CD4-positive, alpha-beta T cell treated with Interleukin-2 at 100 ng/mL for 4 hours (primary cell): ENCODE results near the gene VANGL2.

ENCODE experiments used
- DNase-seq: peaks from one replicate; pipeline ENCODE4 v3.0.0-alpha.2; 2020; ENCODE audit warnings: low spot score

Gene VANGL2

DNA sequence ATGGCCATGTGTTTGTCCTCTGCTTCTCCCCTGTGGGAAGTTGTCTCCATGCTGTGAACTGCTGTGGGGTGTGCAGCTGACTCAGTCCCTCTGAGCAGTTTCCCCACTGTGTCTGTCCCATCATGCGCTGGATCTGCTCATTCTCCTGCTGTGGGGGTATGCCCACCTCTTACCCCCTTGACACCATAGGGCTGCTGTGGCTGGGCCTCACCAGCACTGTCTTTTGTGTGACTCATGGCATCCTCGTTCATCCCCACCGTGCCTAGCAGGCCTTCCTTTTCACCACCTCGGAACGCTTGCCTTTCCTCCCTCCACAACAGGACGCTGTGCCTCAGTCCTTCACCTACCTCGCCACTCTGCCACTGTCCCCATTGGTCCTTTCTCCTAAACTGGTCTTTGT lies 27.3 kb downstream of the VANGL2 start:
- DNase-seq: no peak

- DNase-seq: no peak
Observed at GRCh38 chr1:160428053-160428452, 27.7 kb downstream of the VANGL2 start.

GRCh38 chr1:160428655-160429054 lies 28.3 kb downstream of the VANGL2 start:
- DNase-seq: peak; percentile 49

- peak; percentile 23 for DNase-seq
Observed at GRCh38 chr1:160429125-160429561, 28.8 kb downstream of the VANGL2 start.

DNA sequence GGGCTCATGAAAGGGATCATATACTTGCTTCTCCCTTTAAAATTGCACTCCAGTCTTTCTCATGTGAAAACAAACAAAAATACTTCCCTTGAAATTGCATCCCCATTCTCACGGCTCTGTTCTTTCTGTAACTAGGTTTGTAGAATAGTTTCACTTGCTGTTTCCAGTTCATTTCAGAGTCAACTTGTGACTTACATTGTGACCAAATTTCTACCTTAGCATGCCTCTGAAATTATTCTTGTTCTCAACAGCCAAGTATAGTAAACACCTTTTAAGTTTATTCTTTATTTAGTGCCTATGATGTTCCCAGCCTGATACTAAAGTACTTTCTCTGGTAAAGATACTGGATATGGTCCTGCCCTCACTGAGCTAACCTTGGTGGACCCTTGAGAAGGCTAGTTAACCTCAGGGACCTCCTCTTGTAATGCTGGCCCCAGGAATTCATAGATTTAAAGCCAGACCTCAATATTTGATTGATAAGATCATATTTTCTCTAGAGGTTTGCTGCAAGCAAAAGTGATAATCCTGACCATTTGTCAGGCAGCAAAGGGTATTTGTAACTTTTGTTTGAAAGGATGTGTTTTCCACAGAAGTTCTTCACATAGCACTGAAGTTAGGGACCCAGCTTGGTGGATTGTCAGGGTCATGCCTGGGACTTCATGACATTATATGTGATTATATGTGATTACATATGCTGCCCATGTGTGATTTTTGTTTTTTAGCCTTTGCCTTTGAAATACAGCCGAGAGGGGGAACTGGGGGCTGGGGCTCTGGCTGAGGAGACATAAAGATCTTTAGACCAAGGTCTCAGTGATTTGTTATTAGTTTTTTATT lies 29.6 kb downstream of the VANGL2 start:
- peak; percentile 45 for DNase-seq

DNA sequence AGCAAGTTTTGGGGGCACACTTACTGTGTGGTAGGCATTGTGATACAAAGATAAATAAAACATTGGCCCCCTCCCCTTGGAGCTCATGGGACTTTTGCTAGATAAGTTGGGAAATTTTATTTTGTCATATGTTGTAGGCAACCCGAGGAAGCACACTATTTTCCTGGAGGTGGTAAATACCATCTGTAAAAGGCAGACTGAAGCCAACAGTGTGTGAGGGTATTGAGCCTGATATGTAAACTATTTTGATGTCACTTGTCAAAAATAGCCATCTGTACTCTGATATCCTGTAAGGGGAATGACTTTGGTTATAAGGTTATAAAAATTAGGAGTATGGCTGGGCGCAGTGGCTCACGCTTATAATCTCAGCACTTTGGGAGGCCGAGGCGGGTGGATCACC lies 30.6 kb downstream of the VANGL2 start:
- no peak for DNase-seq

DNA sequence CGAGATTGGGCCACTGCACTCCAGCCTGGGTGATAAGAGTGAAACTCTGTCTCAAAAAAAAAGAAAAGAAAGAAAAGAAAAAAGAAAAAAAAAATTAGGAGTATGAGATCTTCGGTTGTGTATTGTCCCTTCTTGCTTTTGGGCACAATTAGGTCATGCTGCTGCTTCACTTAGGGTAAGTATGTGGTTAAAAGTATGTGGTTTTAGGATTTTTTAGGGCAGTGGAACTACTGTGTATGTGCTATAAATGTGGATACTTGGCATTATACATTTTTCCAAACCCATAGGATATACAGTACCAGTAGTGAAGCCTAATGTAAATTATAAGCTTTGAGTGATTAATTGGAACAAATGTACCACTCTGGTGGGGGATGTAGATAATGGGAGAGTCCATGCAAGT lies 31.2 kb downstream of the VANGL2 start:
- DNase-seq: no peak

- peak; percentile 70 for DNase-seq
Observed at GRCh38 chr1:160432371-160432786, 32.0 kb downstream of the VANGL2 start.

DNA sequence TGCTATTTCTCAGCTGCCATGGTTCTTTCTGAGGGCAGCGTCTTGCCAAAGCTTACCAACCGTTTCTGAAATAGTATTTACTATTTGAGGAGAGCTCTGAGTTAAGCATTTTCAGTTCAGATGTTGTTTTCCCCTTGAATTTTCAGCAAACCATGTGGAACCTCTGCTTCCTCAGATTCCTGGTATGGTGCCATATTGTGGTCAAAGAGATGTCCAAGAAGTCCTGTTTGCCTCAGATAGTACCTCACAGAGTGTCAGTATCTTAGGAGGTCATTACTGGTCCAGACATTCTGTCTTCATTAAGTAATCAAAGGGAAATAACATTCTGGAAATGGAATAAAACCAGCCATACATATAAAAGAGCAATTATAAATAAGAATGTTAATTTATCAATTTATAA lies 36.6 kb downstream of the VANGL2 start:
- no peak for DNase-seq

GRCh38 chr1:160437432-160438316 lies 37.3 kb downstream of the VANGL2 start:
- peak; percentile 60 for DNase-seq

DNA sequence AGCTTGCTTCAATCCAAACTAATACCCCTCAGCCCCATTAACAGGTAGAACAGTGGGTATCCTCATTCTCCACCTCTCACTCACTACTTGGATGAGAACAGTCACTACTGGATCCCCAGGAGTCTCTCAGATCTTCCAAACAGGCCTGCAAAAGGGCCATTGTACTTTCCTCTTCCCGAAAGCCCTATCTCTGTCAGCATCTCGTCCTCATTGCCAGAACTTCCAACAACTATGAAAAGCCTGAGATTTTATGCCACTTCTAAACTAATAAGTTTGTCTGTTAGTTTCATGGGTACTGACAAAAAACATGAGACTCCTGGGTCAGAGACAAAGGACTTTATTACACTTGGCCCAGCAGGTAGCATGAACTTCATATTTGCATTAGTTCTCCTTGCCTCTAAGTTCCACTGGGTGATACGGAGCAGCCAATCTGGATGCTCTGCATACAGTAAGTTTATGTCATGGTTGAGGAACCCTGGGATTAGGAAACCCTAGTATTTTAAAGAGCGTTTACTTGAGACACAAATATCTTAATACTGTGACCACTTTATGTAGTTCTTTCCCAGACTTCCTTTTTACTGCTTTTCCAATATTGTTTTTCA lies 38.1 kb downstream of the VANGL2 start:
- no peak for DNase-seq

DNA sequence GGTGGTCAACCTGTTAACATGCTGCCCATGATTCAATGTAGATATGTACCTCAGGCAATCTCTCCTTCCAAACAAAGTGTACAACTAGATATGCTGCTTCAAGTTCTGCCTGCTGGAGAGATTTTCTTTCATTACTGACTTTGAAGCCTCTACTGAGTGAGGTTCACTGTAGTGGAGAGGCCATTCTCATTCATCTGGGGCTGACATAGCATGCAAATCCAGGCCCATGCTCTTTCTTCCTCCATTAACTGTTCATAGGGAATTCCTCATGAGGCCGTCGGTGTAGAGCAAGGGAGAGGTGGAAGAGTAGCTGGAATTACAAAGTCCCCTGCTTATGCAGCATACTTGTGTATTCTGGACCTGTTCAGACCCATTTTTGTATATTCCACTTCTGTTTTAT lies 38.6 kb downstream of the VANGL2 start:
- no peak for DNase-seq

DNA sequence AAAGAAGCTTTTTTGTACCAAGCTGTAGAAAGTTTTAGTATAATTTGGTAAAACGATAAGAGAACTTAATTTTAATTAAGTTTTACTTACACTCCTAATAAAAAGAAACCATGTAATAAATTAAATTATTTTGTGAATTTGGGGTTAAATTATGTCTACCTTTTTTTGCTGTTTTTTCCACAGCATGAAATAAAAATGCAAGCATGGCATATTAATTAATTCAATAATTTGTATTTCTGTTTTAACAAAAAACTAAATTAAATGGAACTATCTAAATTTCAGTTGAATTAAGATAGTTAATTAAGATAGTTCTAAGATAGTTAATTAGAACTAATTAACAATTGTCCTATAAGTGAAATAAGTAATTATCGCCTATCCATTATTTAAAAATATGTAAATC lies 39.4 kb downstream of the VANGL2 start:
- no peak for DNase-seq

DNA sequence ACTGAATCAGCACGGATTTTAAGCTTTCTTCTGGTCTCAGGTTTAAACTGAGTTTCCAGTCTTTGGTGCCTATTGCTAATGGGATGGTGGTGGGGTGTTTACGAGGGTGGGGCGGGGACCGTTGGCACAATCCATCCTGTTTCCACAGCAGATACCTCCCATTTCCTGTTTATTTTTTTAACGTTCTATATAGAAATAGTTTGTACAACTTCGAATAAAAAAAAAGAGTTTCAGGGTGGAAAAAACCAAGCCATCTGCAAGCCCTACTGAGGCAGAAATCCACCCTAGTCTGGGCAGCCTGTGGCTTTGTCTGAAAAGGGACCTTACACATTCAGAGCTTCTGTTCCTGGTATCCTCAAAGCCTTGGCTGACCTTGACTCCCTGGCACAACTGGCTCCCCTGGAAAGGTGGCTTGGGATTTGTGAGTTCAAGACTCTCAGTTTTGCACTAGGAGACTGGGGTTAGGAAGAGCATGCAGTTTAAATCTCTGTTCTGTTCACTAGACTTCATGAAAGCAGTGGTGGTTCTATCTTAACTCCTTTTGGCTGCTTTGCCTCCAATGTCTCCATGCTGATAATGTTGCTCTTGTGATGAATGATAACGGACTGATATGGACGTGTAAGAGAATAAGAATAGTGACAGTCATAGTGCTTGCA lies 46.7 kb downstream of the VANGL2 start:
- DNase-seq: no peak

DNA sequence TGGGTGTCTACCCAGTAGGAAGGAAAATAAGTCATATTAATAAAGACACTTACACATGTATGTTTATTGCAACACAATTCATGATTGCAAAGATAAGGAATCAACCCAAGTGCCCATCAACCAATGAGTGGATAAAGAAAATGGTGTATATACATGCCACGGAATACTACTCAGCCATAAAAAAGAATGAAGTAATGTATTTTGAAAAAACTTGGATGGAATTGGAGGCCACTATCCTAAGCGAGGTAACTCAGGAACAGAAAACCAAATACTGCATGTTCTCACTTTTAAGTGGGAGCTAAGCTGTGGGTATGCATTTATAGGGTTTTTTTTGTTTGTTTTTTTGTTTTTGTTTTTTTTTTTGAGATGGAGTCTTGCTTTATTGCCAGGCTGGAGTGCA lies 49.1 kb downstream of the VANGL2 start:
- no peak for DNase-seq

DNA sequence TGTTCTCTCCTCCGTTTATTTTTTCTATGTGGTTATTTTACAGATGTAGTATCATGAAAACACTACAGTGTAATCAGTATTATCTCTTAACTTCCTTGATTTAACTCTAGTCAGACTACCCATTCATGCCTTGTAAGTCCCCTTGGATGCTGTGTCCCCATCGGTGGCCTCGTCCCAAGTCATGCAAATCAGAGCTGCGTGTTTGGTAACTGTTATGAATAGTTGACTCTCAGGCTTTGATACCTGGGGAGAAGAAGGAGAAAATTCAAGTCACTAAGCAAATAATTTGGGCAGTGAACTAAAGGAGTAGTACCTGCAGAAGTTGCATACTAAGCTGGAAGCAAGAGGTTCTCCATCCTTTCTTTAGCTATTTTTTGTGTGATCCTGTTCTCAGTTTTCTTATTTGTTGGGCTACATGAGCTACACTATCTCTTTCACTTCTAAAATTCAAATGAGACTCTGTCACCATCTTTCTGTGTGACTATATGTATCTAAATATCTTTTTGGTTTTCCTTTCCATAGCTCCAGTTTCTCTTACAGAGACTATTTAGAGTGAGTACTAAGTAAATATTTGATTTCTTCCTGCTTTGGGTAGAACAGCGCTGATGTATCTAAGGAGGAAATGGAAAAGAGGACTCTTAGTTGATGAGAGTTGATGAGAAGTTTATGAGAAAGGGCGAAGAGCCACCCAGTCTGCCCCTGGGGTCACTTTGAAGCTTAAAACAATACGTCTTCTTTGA lies 50.9 kb downstream of the VANGL2 start:
- DNase-seq: no peak

- DNase-seq: no peak
Observed at GRCh38 chr1:160451859-160452232, 51.5 kb downstream of the VANGL2 start.

DNA sequence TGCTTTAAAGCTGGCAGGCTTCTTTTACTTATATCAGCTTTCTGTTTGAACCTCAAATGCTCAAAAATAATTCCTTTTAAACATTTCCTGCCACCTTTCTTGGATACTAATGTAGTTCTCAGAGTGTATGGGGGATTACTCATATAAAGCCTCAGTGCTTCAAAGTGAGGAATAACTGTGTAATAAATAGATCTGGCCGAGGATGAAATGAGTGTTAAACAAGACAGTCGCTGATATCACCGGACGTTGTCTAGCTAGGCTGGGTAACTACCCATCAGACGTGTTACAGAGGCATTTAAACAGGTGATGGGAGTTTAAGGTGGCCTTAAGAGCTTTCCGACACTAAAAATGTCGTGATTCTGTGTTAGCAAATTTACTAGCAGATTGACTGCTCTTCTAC lies 53.1 kb downstream of the VANGL2 start:
- DNase-seq: peak; percentile 56

DNA sequence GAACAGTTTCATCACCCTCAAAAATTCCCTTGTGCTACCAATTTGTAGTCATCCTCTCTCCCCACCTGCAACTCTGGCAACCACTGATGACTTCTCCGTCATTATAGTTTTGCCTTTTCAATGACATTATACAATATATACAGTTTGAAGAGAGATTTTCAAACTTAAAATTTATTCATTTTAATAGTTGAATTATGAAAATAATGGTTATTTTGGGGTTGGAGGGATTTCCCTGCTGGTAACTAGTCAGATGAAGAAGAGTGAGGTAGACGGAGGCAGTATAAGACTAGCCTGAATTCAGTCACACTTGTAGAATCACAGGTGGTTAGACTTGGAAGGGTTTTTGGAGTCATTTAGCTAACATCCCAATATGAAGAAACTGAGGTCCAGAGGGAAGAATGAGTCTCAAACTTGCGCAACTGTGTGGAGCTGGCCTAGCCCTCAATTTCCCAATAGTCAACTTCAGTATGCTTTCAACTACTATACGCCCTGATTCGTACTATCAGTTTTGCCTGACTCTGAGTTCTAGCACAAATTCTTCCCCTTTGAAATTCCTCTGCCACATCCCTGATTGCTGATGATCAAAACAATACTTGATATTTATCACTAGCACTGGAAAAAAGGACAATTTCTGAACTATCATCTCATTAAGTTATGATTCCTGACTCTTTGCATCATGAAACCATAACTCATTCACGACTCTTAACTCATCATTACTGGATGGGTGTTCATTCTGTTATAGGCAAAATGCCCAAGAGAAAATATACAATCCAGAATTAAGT lies 54.2 kb downstream of the VANGL2 start:
- DNase-seq: no peak

DNA sequence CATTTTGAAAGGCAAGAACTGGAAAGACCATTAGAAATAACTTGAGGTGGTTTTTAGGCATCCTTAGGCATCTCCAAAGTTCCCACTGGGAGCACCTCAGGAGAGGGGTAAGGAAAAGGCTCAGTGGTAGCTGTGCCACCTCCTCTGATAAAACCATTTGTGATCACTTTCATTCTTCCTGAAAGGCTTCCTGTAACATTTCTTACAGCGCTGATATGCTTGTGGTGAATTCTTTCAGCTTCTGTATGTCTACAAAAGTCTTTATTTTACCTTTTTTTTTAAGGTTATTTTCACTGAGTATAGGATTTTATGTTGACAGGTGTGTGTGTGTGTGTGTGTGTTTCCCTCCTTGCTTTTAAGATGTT lies 54.8 kb downstream of the VANGL2 start:
- DNase-seq: no peak

- DNase-seq: no peak
Observed at GRCh38 chr1:160459056-160459455, 58.7 kb downstream of the VANGL2 start.
